KMS-11 (cell line): Measurements from ENCODE around the gene CLCNKA.
"Not testable (repeated sequence)": the region's sequence is repeated elsewhere in the genome, so short reads cannot be mapped to it uniquely, and the experiment has no call there.

ENCODE experiments used
- H2AFZ ChIP-seq: fragments of 200-600 bp; sonication (generic); 2 replicates; pipeline ENCODE4 v1.6.1; 2016; ENCODE audit warnings: antibody characterized with exemption, mixed run types, low read depth
- H3K27ac ChIP-seq: fragments of 200-600 bp; sonication (generic); 2 replicates; pipeline ENCODE4 v1.6.1; 2016; ENCODE audit warnings: mild to moderate bottlenecking, mixed run types
- H3K27me3 ChIP-seq: fragments of 200-600 bp; sonication (generic); 2 replicates; pipeline ENCODE4 v1.6.1; 2017; ENCODE audit warnings: mild to moderate bottlenecking, low read depth, mixed run types, moderate library complexity; ENCODE audit not compliant: insufficient read depth
- H3K36me3 ChIP-seq: fragments of 200-600 bp; sonication (generic); 2 replicates; pipeline ENCODE4 v1.6.1; 2017; ENCODE audit warnings: mild to moderate bottlenecking, mixed run types; ENCODE audit not compliant: insufficient read depth
- H3K4me1 ChIP-seq: fragments of 200-600 bp; sonication (generic); 2 replicates; pipeline ENCODE4 v1.6.1; 2016; ENCODE audit warnings: mild to moderate bottlenecking, low read depth, mixed run types; ENCODE audit not compliant: poor library complexity, severe bottlenecking
- H3K4me2 ChIP-seq: fragments of 200-600 bp; sonication (generic); 2 replicates; pipeline ENCODE4 v1.7.0; 2016; ENCODE audit warnings: mild to moderate bottlenecking, mixed run types
- H3K4me3 ChIP-seq: fragments of 200-600 bp; sonication (generic); IDR thresholded peaks from 2 replicates; pipeline ENCODE4 v1.6.1; 2017; ENCODE audit warnings: low read depth, low read length, mixed read lengths; ENCODE audit not compliant: insufficient read depth
- H3K79me2 ChIP-seq: fragments of 200-600 bp; sonication (generic); 2 replicates; pipeline ENCODE4 v1.6.1; 2016; ENCODE audit warnings: low read depth, mixed run types; ENCODE audit not compliant: insufficient read depth
- H3K9ac ChIP-seq: fragments of 200-600 bp; sonication (generic); 2 replicates; pipeline ENCODE4 v1.6.1; 2016; ENCODE audit warnings: mild to moderate bottlenecking, mixed run types
- H4K20me1 ChIP-seq: fragments of 200-600 bp; sonication (generic); 2 replicates; pipeline ENCODE4 v1.6.1; 2016; ENCODE audit warnings: mild to moderate bottlenecking, mixed run types; ENCODE audit not compliant: insufficient read depth
- CTCF ChIP-seq: fragments of 200-600 bp; sonication (generic); conservative IDR thresholded peaks from 2 replicates; pipeline ENCODE4 v1.6.1; 2017; ENCODE audit warnings: low read depth, mild to moderate bottlenecking, antibody characterized with exemption, low read length, moderate library complexity, mixed read lengths

CLCNKA gene

DNA sequence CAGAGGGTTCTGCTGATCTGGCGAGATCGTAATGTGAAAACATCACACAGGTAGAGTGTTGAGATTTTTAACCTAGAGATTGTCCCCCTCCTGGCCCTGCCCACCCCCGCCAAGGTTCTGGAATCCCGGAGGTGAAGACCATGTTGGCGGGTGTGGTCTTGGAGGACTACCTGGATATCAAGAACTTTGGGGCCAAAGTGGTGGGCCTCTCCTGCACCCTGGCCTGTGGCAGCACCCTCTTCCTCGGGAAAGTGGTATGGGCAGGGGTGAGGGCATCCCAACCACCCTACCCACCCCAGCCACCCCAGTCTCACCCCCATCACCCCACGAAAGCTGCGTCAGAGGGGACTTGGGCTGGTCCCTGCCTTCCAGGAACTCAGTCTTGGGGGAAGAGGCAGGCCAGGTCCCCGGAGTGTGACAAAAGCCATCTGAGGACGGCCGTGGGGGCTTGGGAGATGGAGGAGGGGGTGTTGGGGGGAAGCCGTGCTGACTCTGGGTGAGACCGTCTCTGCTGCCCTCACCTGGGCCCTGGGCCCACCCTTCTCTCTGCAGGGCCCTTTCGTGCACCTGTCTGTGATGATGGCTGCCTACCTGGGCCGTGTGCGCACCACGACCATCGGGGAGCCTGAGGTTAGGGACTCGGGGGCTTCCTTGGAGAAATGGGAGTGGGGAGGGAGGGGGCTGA, 26.1 kb downstream of the CLCNKA start:
- Histone ChIP-seq H2AFZ (no peak overlapping the region), H3K4me3 (no peak overlapping the region), H3K27me3 (peaks cover 30% of the 10 kb centered on the region), H3K36me3 (no peaks in the 10 kb centered on the region), H3K27ac (no peak overlapping the region), H3K4me1 (no peaks in the 10 kb centered on the region), H3K9ac (no peak overlapping the region), H4K20me1 (no peaks in the 10 kb centered on the region), H3K4me2 (no peak overlapping the region), H3K79me2 (no peaks in the 10 kb centered on the region)
- no peak for TF ChIP-seq CTCF

GRCh38 chr1:16048573-16049189, 26.8 kb downstream of the CLCNKA start:
- Histone ChIP-seq H3K9ac (no peak overlapping the region), H3K79me2 (no peaks in the 10 kb centered on the region), H3K36me3 (no peaks in the 10 kb centered on the region), H3K27me3 (peaks cover 26% of the 10 kb centered on the region), H3K27ac (no peak overlapping the region), H2AFZ (no peak overlapping the region), H3K4me1 (no peaks in the 10 kb centered on the region), H3K4me2 (no peak overlapping the region), H4K20me1 (no peaks in the 10 kb centered on the region), H3K4me3 (no peak overlapping the region)
- TF ChIP-seq CTCF: no peak

DNA sequence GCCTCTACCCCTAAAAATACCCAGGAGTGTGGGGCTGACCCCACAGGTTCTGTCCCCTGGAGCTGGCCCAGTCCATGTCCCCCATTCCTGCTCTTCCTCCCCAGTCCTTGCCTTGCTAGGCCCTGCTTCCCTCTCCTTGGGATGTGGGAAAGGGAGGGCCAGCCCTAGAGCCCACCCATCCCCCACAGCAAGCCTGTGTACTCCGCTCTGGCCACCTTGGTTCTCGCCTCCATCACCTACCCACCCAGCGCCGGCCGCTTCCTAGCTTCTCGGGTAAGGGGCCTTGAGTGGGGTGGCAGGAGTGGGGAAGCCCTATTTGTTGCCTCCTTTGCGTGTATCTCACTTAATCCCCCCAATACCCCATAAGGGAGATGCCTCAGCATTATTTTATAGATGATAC, 28.5 kb downstream of the CLCNKA start:
- Histone ChIP-seq H3K4me1 (no peaks in the 10 kb centered on the region), H3K79me2 (no peaks in the 10 kb centered on the region), H3K27ac (no peak overlapping the region), H3K4me3 (no peak overlapping the region), H2AFZ (no peak overlapping the region), H3K36me3 (no peaks in the 10 kb centered on the region), H3K4me2 (no peak overlapping the region), H4K20me1 (no peaks in the 10 kb centered on the region), H3K9ac (no peak overlapping the region), H3K27me3 (peaks cover 17% of the 10 kb centered on the region)
- TF ChIP-seq CTCF: no peak

- Histone ChIP-seq H3K4me1 (no peaks in the 10 kb centered on the region), H3K27me3 (peaks cover 12% of the 10 kb centered on the region; the same call in 1 of the 2 replicates), H3K36me3 (no peaks in the 10 kb centered on the region), H3K79me2 (no peaks in the 10 kb centered on the region), H3K9ac (no peak overlapping the region), H3K27ac (no peak overlapping the region), H3K4me3 (no peak overlapping the region), H4K20me1 (no peaks in the 10 kb centered on the region), H3K4me2 (no peak overlapping the region), H2AFZ (no peak overlapping the region)
- no peak for TF ChIP-seq CTCF
Measured at GRCh38 chr1:16051039-16051438, 29.2 kb downstream of the CLCNKA start.

DNA sequence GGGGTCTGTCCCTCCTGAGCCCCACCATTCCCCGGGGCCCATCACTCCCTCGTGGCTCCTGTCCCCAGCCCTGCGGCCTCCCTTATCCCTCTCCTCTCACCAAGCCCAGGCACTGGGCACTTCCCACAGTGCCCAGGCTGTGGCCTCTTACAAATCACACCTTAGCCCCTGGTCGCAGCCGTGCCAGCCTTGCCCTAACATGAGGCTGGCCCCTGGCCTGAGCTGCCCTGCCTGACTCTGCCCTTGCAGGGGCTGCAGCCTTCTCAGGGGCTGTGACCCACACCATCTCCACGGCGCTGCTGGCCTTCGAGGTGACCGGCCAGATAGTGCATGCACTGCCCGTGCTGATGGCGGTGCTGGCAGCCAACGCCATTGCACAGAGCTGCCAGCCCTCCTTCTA, 30.1 kb downstream of the CLCNKA start:
- not testable (repeated sequence) for H3K79me2 ChIP-seq, H3K36me3 ChIP-seq, H3K27ac ChIP-seq, H2AFZ ChIP-seq, H3K4me2 ChIP-seq, H3K4me1 ChIP-seq, H3K9ac ChIP-seq, H3K27me3 ChIP-seq, H4K20me1 ChIP-seq, H3K4me3 ChIP-seq
